SW 1271 (cell line): ENCODE measurements around the gene KCTD16.

Experiments
- DNase-seq, 2 experiments: peaks; one replicate each; lab custom pipeline; 2025; lab: John Stamatoyannopoulos, UW

Gene KCTD16

GRCh38 chr5:144166696-144167095, 4.0 kb upstream of the KCTD16 start:
- DNase-seq, result no peak

GRCh38 chr5:144167998-144168397, 2.7 kb upstream of the KCTD16 start:
- DNase-seq, result no peak

GRCh38 chr5:144169904-144170275, 783 bp upstream of the KCTD16 start:
- no peak for DNase-seq

GRCh38 chr5:144173766-144174165, 3.1 kb downstream of the KCTD16 start:
- no peak for DNase-seq

- no peak for DNase-seq
These were observed 6.9 kb downstream of the KCTD16 start for GRCh38 chr5:144177548-144177947.

- no peak for DNase-seq
These were observed 8.6 kb downstream of the KCTD16 start for GRCh38 chr5:144179226-144179625.

- peak in 1 of 2 experiments; percentile 47 for DNase-seq
These were observed 12.7 kb downstream of the KCTD16 start for GRCh38 chr5:144183254-144183889.

GRCh38 chr5:144187699-144188294, 17.1 kb downstream of the KCTD16 start:
- peak in 1 of 2 experiments; percentile 52 for DNase-seq

- DNase-seq, result peak in 1 of 2 experiments; percentile 40
These were observed 19.2 kb downstream of the KCTD16 start for GRCh38 chr5:144189800-144190429.

GRCh38 chr5:144191531-144191930, 20.9 kb downstream of the KCTD16 start:
- no peak for DNase-seq

GRCh38 chr5:144191998-144192397, 21.3 kb downstream of the KCTD16 start:
- peak; percentile 26 to 57 for DNase-seq

GRCh38 chr5:144192661-144193060, 22.0 kb downstream of the KCTD16 start:
- no peak for DNase-seq

- DNase-seq, result no peak
These were observed 23.5 kb downstream of the KCTD16 start for GRCh38 chr5:144194144-144194543.

- no peak for DNase-seq
These were observed 24.8 kb downstream of the KCTD16 start for GRCh38 chr5:144195448-144195847.

- no peak for DNase-seq
These were observed 25.9 kb downstream of the KCTD16 start for GRCh38 chr5:144196612-144197011.

GRCh38 chr5:144198386-144198785, 27.7 kb downstream of the KCTD16 start:
- no peak for DNase-seq

GRCh38 chr5:144201588-144201987, 30.9 kb downstream of the KCTD16 start:
- DNase-seq, result no peak

GRCh38 chr5:144202072-144202471, 31.4 kb downstream of the KCTD16 start:
- no peak for DNase-seq

GRCh38 chr5:144202726-144203125, 32.1 kb downstream of the KCTD16 start:
- DNase-seq, result no peak

GRCh38 chr5:144203750-144204596, 33.3 kb downstream of the KCTD16 start:
- DNase-seq, result peak; percentile 49 to 71

- no peak for DNase-seq
These were observed 34.5 kb downstream of the KCTD16 start for GRCh38 chr5:144205141-144205551.

GRCh38 chr5:144206141-144206540, 35.5 kb downstream of the KCTD16 start:
- DNase-seq, result no peak
